HCT116 (cell line): ENCODE results near the gene SEPTIN12. TPM values are rescaled to one million over a fixed set of nuclear protein-coding genes. Genes with fewer than 3 reads are reported as not detected.
"Not testable (repeated sequence)": the region's sequence is repeated elsewhere in the genome, so short reads cannot be mapped to it uniquely, and the experiment has no call there.

Experiments used
- ATAC-seq: fragments of 200-7000 bp; cut with Tn5 transposase; 2 replicates; pipeline ENCODE4 v1.9.1; 2020; ENCODE audit warnings: mild to moderate bottlenecking, moderate library complexity
- BruUV-seq: library from RNA; stranded (reverse); fragments of 400-500 nt; replicated peaks from 2 replicates; lab custom pipeline; 2021; lab: Mats Ljungman, UMichigan
- CTCF ChIA-PET: fragments of 300-600 bp; sonication (Branson Sonifier 250); formaldehyde crosslinking; loops from one replicate; lab custom pipeline; 2021; ENCODE audit warnings: antibody characterized with exemption; lab: Charles Lee
- POLR2A ChIA-PET: fragments of 300-600, 350-600 bp; sonication (Branson Sonifier 250); formaldehyde crosslinking; loops from one replicate; lab custom pipeline; 2021; ENCODE audit warnings: antibody characterized with exemption; lab: Charles Lee
- RAD21 ChIA-PET, 2 experiments: fragments of 300-600 bp; sonication (Branson Sonifier 250); formaldehyde crosslinking; loops; one replicate each; lab custom pipeline; 2023; ENCODE audit warnings: low total read pairs in 2 of 2; ENCODE audit not compliant: uncharacterized antibody in 2 of 2, unreplicated experiment in 2 of 2, low non-redundant PET in 1 of 2; lab: Charles Lee
- DNase-seq: peaks from one replicate; pipeline ENCODE4 v3.0.0-alpha.2; 2010; ENCODE audit warnings: low read depth, low spot score
- H2AFZ ChIP-seq: fragments of 200-600 bp; shearing (Covaris generic), sonication (generic); 2 replicates; pipeline ENCODE4 v1.6.1; 2017; ENCODE audit warnings: low read depth, mixed run types, mixed read lengths, antibody characterized with exemption, low read length; ENCODE audit not compliant: poor library complexity, severe bottlenecking
- H3K27ac ChIP-seq: 2 replicates; pipeline ENCODE4 v1.5.1; 2012; ENCODE audit warnings: low read depth, low read length
- H3K27me3 ChIP-seq: fragments of 200-600 bp; sonication (generic); 2 replicates; pipeline ENCODE4 v1.6.1; 2016; ENCODE audit warnings: mixed run types, low read length, mixed read lengths; ENCODE audit not compliant: insufficient read depth
- H3K36me3 ChIP-seq, 2 experiments: fragments of 200-500 bp in 1 of 2; fragments of 200-600 bp in 1 of 2; sonication (Bioruptor generic) in 1 of 2; sonication (generic) in 1 of 2; 2 replicates each; pipeline versions ENCODE4 v1.5.1 to v1.6.1; 2014 to 2016; ENCODE audit warnings: low read length in 2 of 2, inconsistent platforms in 1 of 2, mixed read lengths in 1 of 2, mixed run types in 1 of 2; ENCODE audit not compliant: insufficient read depth in 2 of 2, control insufficient read depth in 1 of 2
- H3K4me1 ChIP-seq, 2 experiments: fragments of 200-600 bp in 1 of 2; sonication (generic) in 1 of 2; 2 replicates each; pipeline versions ENCODE4 v1.5.1 to v1.6.1; 2012 to 2017; ENCODE audit warnings: low read length in 2 of 2, inconsistent platforms in 1 of 2, mild to moderate bottlenecking in 1 of 2, mixed read lengths in 1 of 2, mixed run types in 1 of 2, moderate library complexity in 1 of 2; ENCODE audit not compliant: insufficient read depth in 2 of 2, control insufficient read depth in 1 of 2
- H3K4me2 ChIP-seq: fragments of 200-600 bp; sonication (generic); 2 replicates; pipeline ENCODE4 v1.6.1; 2017; ENCODE audit warnings: mixed run types, low read length, mixed read lengths
- H3K4me3 ChIP-seq, 2 experiments: fragments of 200-600 bp in 1 of 2; sonication (generic) in 1 of 2; replicated peaks in 1 of 2; 2 replicates each; pipeline ENCODE4 v1.5.1; 2011 to 2016; ENCODE audit warnings: low read length in 2 of 2, control low read depth in 1 of 2, low read depth in 1 of 2, mild to moderate bottlenecking in 1 of 2, mixed read lengths in 1 of 2, mixed run types in 1 of 2
- H3K79me2 ChIP-seq: fragments of 200-600 bp; sonication (generic); 2 replicates; pipeline ENCODE4 v1.6.1; 2017; ENCODE audit warnings: mild to moderate bottlenecking, mixed run types, low read length, moderate library complexity, mixed read lengths; ENCODE audit not compliant: insufficient read depth
- H3K9ac ChIP-seq: fragments of 200-600 bp; sonication (generic); 2 replicates; pipeline ENCODE4 v1.6.1; 2016; ENCODE audit warnings: low read length, mixed read lengths
- H3K9me2 ChIP-seq: fragments of 200-600 bp; sonication (generic), shearing (Covaris generic); 2 replicates; pipeline ENCODE4 v1.6.1; 2017; ENCODE audit warnings: mixed run types, mild to moderate bottlenecking, moderate library complexity; ENCODE audit not compliant: insufficient read depth
- H3K9me3 ChIP-seq, 2 experiments: fragments of 200-500 bp in 1 of 2; fragments of 200-600 bp in 1 of 2; sonication (Bioruptor generic) in 1 of 2; sonication (generic) in 1 of 2; 2 replicates each; pipeline ENCODE4 v1.6.1; 2014 to 2017; ENCODE audit warnings: low read length in 2 of 2, mixed read lengths in 2 of 2, inconsistent platforms in 1 of 2, low read depth in 1 of 2, mild to moderate bottlenecking in 1 of 2, mixed run types in 1 of 2, moderate library complexity in 1 of 2; ENCODE audit not compliant: control insufficient read depth in 1 of 2, insufficient read depth in 1 of 2
- H4K20me1 ChIP-seq: fragments of 200-600 bp; sonication (generic), shearing (Covaris generic); 2 replicates; pipeline ENCODE4 v1.6.1; 2017; ENCODE audit warnings: mixed run types, mild to moderate bottlenecking, moderate library complexity; ENCODE audit not compliant: insufficient read depth
- CBX3 ChIP-seq: IDR thresholded peaks from 2 replicates; pipeline ENCODE4 v1.6.1; 2012; ENCODE audit warnings: low read depth
- EGR1 ChIP-seq: IDR thresholded peaks from 2 replicates; pipeline ENCODE4 v1.6.1; 2012; ENCODE audit warnings: low read depth
- EZH2phosphoT487 ChIP-seq: fragments of 200-600 bp; IDR thresholded peaks from 2 replicates; pipeline ENCODE4 v1.6.1; 2018; ENCODE audit warnings: antibody characterized with exemption, borderline replicate concordance
- FOSL1 ChIP-seq: IDR thresholded peaks from 2 replicates; pipeline ENCODE4 v1.6.1; 2012; ENCODE audit warnings: low read depth
- JUND ChIP-seq: IDR thresholded peaks from 2 replicates; pipeline ENCODE4 v1.6.1; 2012
- SIN3A ChIP-seq: IDR thresholded peaks from 2 replicates; pipeline ENCODE4 v1.6.1; 2012; ENCODE audit warnings: low read depth
- TCF7L2 ChIP-seq: IDR thresholded peaks from 2 replicates; pipeline ENCODE4 v1.7.0; 2011; ENCODE audit warnings: borderline replicate concordance, inconsistent platforms; ENCODE audit not compliant: insufficient read depth, insufficient read length; ENCODE audit errors: extremely low read depth
- intact Hi-C: fragments of 100-400 bp; cut with micrococcal nuclease; formaldehyde crosslinking; loops from 2 replicates; pipeline ENCODE4 v1.10.0; 2022
- total RNA-seq: library from RNA; stranded (reverse); gene quantifications from one replicate; pipeline ENCODE4 v1.2.1, GENCODE V29; 2021; ENCODE audit not compliant: unreplicated experiment
- TF ChIP-seq, protein P1 (sequence below), 3 experiments: fragments of 200-600 bp in 1 of 3; sonication (generic) in 1 of 3; IDR thresholded peaks in 2 of 3; conservative IDR thresholded peaks in 1 of 3; 2 replicates each; pipeline ENCODE4 v1.5.1; 2012 to 2017; ENCODE audit warnings: low read depth in 2 of 3, low read length in 2 of 3, antibody characterized with exemption in 1 of 3, borderline replicate concordance in 1 of 3, control low read depth in 1 of 3, mild to moderate bottlenecking in 1 of 3, mixed read lengths in 1 of 3, mixed run types in 1 of 3, moderate library complexity in 1 of 3; ENCODE audit not compliant: insufficient read depth in 1 of 3

Gene SEPTIN12
- total RNA-seq, 1 experiment from 2014 or later = not detected

- POLR2A ChIA-PET = not testable (repeated sequence)
Measured at GRCh38 chr16:4784444-4784987, 3.6 kb downstream of the SEPTIN12 start.

GRCh38 chr16:4783951-4784336 is 4.2 kb downstream of the SEPTIN12 start:
- Histone ChIP-seq H3K36me3 (no peaks in the 10 kb centered on the region), H4K20me1 (no peaks in the 10 kb centered on the region), H3K9ac (no peak overlapping the region), H3K27ac (no peak overlapping the region), H3K4me3 (no peak overlapping the region), H3K4me1 (peaks cover 3 to 12% of the 10 kb centered on the region in 2 experiments; a peak in 3 of 4 replicates), H3K27me3 (no peaks in the 10 kb centered on the region), H2AFZ (no peak overlapping the region), H3K9me3 (no peaks in the 10 kb centered on the region), H3K79me2 (no peaks in the 10 kb centered on the region), H3K4me2 (no peak overlapping the region), H3K9me2 (no peaks in the 10 kb centered on the region)
- no peak for DNase-seq
- intact Hi-C loops = no loop called here
- RAD21 ChIA-PET = no interaction called here
- no TSS peak for BruUV-seq
- no peak for ATAC-seq
- CTCF ChIA-PET = no interaction called here
- TF ChIP-seq EZH2phosphoT487 (no peak), FOSL1 (no peak), JUND (no peak), TCF7L2 (no peak), SIN3A (no peak), EGR1 (no peak), CBX3 (no peak)
- TF ChIP-seq, protein P1, sequence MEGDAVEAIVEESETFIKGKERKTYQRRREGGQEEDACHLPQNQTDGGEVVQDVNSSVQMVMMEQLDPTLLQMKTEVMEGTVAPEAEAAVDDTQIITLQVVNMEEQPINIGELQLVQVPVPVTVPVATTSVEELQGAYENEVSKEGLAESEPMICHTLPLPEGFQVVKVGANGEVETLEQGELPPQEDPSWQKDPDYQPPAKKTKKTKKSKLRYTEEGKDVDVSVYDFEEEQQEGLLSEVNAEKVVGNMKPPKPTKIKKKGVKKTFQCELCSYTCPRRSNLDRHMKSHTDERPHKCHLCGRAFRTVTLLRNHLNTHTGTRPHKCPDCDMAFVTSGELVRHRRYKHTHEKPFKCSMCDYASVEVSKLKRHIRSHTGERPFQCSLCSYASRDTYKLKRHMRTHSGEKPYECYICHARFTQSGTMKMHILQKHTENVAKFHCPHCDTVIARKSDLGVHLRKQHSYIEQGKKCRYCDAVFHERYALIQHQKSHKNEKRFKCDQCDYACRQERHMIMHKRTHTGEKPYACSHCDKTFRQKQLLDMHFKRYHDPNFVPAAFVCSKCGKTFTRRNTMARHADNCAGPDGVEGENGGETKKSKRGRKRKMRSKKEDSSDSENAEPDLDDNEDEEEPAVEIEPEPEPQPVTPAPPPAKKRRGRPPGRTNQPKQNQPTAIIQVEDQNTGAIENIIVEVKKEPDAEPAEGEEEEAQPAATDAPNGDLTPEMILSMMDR (IDR thresholded peaks at IDR 0.05 in 2 of 3, conservative IDR thresholded peaks at IDR 0.05 in 1 of 3; ENCODE audit: borderline replicate concordance in 1 of 3, insufficient read depth in 1 of 3, low read depth in 2 of 3, low read length in 2 of 3) = no peak
- POLR2A ChIA-PET = no interaction called here

More at GRCh38 chr16:4784444-4784987, 3.6 kb downstream of the SEPTIN12 start:
- BruUV-seq, H3K27ac ChIP-seq, RAD21 ChIA-PET, CTCF ChIA-PET, H3K79me2 ChIP-seq, H3K4me3 ChIP-seq, H4K20me1 ChIP-seq, H3K4me2 ChIP-seq, DNase-seq, H3K9me3 ChIP-seq, H3K27me3 ChIP-seq, H3K36me3 ChIP-seq, intact Hi-C loops, ATAC-seq, H2AFZ ChIP-seq, H3K9me2 ChIP-seq, H3K9ac ChIP-seq: not testable (repeated sequence)
- H3K4me1 ChIP-seq = peaks cover 3 to 11% of the 10 kb centered on the region in 2 experiments; a peak in 3 of 4 replicates
